ENCODE data around the gene ATAD1. TPM values are rescaled to one million over a fixed set of nuclear protein-coding genes. Genes with fewer than 3 reads are reported as not detected.

Gene ATAD1
- total RNA-seq, 1 donor from 2014 or later: 63.2 TPM

- no peak overlapping the region for H3K27ac Mint-ChIP-seq
- H3K9me3 ChIP-seq (ENCODE audit: low read depth): no peaks in the 10 kb centered on the region
Observed at GRCh38 chr10:87852089-87852488, 34.1 kb upstream of the ATAD1 start.

GRCh38 chr10:87850742-87851205, 32.7 kb upstream of the ATAD1 start:
- no peaks in the 10 kb centered on the region for H3K27me3 Mint-ChIP-seq (ENCODE audit: insufficient read depth, low read depth)
- Histone ChIP-seq H3K79me2 (ENCODE audit: low read depth) (no peaks in the 10 kb centered on the region), H3K4me2 (no peak overlapping the region), H3K9ac (no peak overlapping the region), H3K27me3 (no peaks in the 10 kb centered on the region), H3K4me1 (no peaks in the 10 kb centered on the region), H3K27ac (no peak overlapping the region), H3K4me3 (no peak overlapping the region), H3F3A (ENCODE audit: low read depth) (no peaks in the 10 kb centered on the region), H3K9me3 (ENCODE audit: low read depth) (no peaks in the 10 kb centered on the region), H2AFZ (replicated peaks) (peak overlapping the region; percentile 93), H3K36me3 (no peaks in the 10 kb centered on the region), H4K20me1 (ENCODE audit: low read depth) (no peaks in the 10 kb centered on the region)
- peak; percentile 82 for DNase-seq (ENCODE audit: low spot score)
- peaks cover 5% of the 10 kb centered on the region for H3K4me1 Mint-ChIP-seq
- H3K9me3 Mint-ChIP-seq: no peaks in the 10 kb centered on the region
- no peak overlapping the region for H3K27ac Mint-ChIP-seq
- H3K4me3 Mint-ChIP-seq: no peak overlapping the region
- H3K36me3 Mint-ChIP-seq: no peaks in the 10 kb centered on the region
- TF ChIP-seq CTCF (IDR thresholded peaks at IDR 0.05) (peak; percentile 66), EZH2phosphoT487 (IDR thresholded peaks at IDR 0.05) (no peak), EZH2 (IDR thresholded peaks at IDR 0.05) (no peak)

More at GRCh38 chr10:87852089-87852488, 34.1 kb upstream of the ATAD1 start:
- no peaks in the 10 kb centered on the region for H3K79me2 ChIP-seq (ENCODE audit: low read depth)
- Mint-ChIP-seq H3K4me3 (no peak overlapping the region), H3K36me3 (no peaks in the 10 kb centered on the region), H3K27me3 (ENCODE audit: insufficient read depth, low read depth) (no peaks in the 10 kb centered on the region), H3K9me3 (no peaks in the 10 kb centered on the region), H3K4me1 (peaks cover 5% of the 10 kb centered on the region)
- H3K9ac ChIP-seq: no peak overlapping the region
- no peaks in the 10 kb centered on the region for H3K4me1 ChIP-seq
- no peak overlapping the region for H3K4me2 ChIP-seq
- no peaks in the 10 kb centered on the region for H3K27me3 ChIP-seq
- H3K4me3 ChIP-seq: no peak overlapping the region
- no peak overlapping the region for H2AFZ ChIP-seq (replicated peaks)
- no peaks in the 10 kb centered on the region for H3F3A ChIP-seq (ENCODE audit: low read depth)
- DNase-seq (ENCODE audit: low spot score): no peak
- no peaks in the 10 kb centered on the region for H4K20me1 ChIP-seq (ENCODE audit: low read depth)
- TF ChIP-seq CTCF (IDR thresholded peaks at IDR 0.05): no peak
- TF ChIP-seq EZH2 (IDR thresholded peaks at IDR 0.05): no peak
- H3K27ac ChIP-seq: no peak overlapping the region
- H3K36me3 ChIP-seq: no peaks in the 10 kb centered on the region

- no peak overlapping the region for H2AFZ ChIP-seq (replicated peaks)
- H3K27ac ChIP-seq: no peak overlapping the region
- H3K4me1 Mint-ChIP-seq: peaks cover 5% of the 10 kb centered on the region
- no peaks in the 10 kb centered on the region for H3K27me3 ChIP-seq
- no peak for DNase-seq (ENCODE audit: low spot score)
- no peak overlapping the region for H3K4me2 ChIP-seq
- no peaks in the 10 kb centered on the region for H4K20me1 ChIP-seq (ENCODE audit: low read depth)
- no peaks in the 10 kb centered on the region for H3K9me3 ChIP-seq (ENCODE audit: low read depth)
- H3K27ac Mint-ChIP-seq: no peak overlapping the region
- no peaks in the 10 kb centered on the region for H3K9me3 Mint-ChIP-seq
- H3K79me2 ChIP-seq (ENCODE audit: low read depth): no peaks in the 10 kb centered on the region
- H3K9ac ChIP-seq: no peak overlapping the region
- H3K36me3 ChIP-seq: no peaks in the 10 kb centered on the region
- H3K36me3 Mint-ChIP-seq: no peaks in the 10 kb centered on the region
- no peaks in the 10 kb centered on the region for H3K4me1 ChIP-seq
- H3K4me3 Mint-ChIP-seq: no peak overlapping the region
- H3K4me3 ChIP-seq: no peak overlapping the region
- H3K27me3 Mint-ChIP-seq (ENCODE audit: insufficient read depth, low read depth): no peaks in the 10 kb centered on the region
- no peaks in the 10 kb centered on the region for H3F3A ChIP-seq (ENCODE audit: low read depth)
- TF ChIP-seq CTCF (IDR thresholded peaks at IDR 0.05) (no peak), EZH2phosphoT487 (IDR thresholded peaks at IDR 0.05) (no peak), EZH2 (IDR thresholded peaks at IDR 0.05) (no peak)
Observed at GRCh38 chr10:87849001-87849400, 31.0 kb upstream of the ATAD1 start.
